B cell (primary cell): ENCODE results near the gene C2orf42. TPM values are rescaled to one million over a fixed set of nuclear protein-coding genes. Genes with fewer than 3 reads are reported as not detected.
A peak's percentile ranks its signal among the peaks of the same experiment; 100 is the strongest.
"Not testable (repeated sequence)": the region's sequence is repeated elsewhere in the genome, so short reads cannot be mapped to it uniquely, and the experiment has no call there.

Source experiments
- ATAC-seq: fragments of 200-7000 bp; cut with Tn5 transposase; one replicate; pipeline ENCODE4 v1.10.0; 2021; ENCODE audit warnings: low read depth, mild to moderate bottlenecking, moderate number of reproducible peaks, moderate library complexity
- CTCF ChIA-PET: fragments of 350-600 bp; sonication (Branson Sonifier 250); formaldehyde crosslinking; loops from one replicate; lab custom pipeline; 2021; ENCODE audit warnings: antibody characterized with exemption, inconsistent platforms; lab: Charles Lee
- POLR2A ChIA-PET: fragments of 350-600 bp; sonication (Branson Sonifier 250); formaldehyde crosslinking; loops from one replicate; lab custom pipeline; 2021; ENCODE audit warnings: antibody characterized with exemption; lab: Charles Lee
- DNase-seq: peaks from one replicate; pipeline ENCODE4 v3.0.0; 2013
- H2AFZ ChIP-seq: 2 replicates; pipeline ENCODE4 v1.6.1; 2012; ENCODE audit warnings: mild to moderate bottlenecking, low read depth, low read length; ENCODE audit not compliant: insufficient read depth, poor library complexity, severe bottlenecking
- H3K27ac ChIP-seq, 2 donors: 1 replicate in 1 of 2; 2 replicates in 1 of 2; pipeline ENCODE4 v1.5.1; 2012 to 2013; ENCODE audit warnings: low read length in 2 of 2, mild to moderate bottlenecking in 2 of 2, moderate library complexity in 1 of 2
- H3K27me3 ChIP-seq, 4 experiments: fragments of 200-600 bp in 1 of 4; sonication (generic) in 1 of 4; replicated peaks in 1 of 4; 1 replicate in 2 of 4; 2 replicates in 2 of 4; pipeline versions ENCODE4 v1.6.1 to v1.7.0; 2013 to 2016; ENCODE audit warnings: low read length in 3 of 4, mild to moderate bottlenecking in 2 of 4, mixed read lengths in 1 of 4, moderate library complexity in 1 of 4; ENCODE audit not compliant: insufficient read depth in 4 of 4, control insufficient read depth in 3 of 4; ENCODE audit errors: control extremely low read depth in 1 of 4
- H3K36me3 ChIP-seq, 2 experiments: replicated peaks in 1 of 2; 1 replicate in 1 of 2; 2 replicates in 1 of 2; pipeline versions ENCODE4 v1.6.1 to v1.7.1; 2013; ENCODE audit warnings: low read length in 1 of 2; ENCODE audit not compliant: insufficient read depth in 2 of 2, control insufficient read depth in 1 of 2; ENCODE audit errors: control extremely low read depth in 1 of 2, extremely low read depth in 1 of 2
- H3K4me1 ChIP-seq, 2 donors: fragments of 200-600 bp in 1 of 2; sonication (generic) in 1 of 2; 1 replicate in 1 of 2; 2 replicates in 1 of 2; pipeline versions ENCODE4 v1.5.1 to v1.6.1; 2013 to 2017; ENCODE audit warnings: low read length in 2 of 2; ENCODE audit not compliant: control insufficient read depth in 2 of 2, insufficient read depth in 2 of 2
- H3K4me2 ChIP-seq: replicated peaks from 2 replicates; pipeline ENCODE3; 2012; ENCODE audit warnings: mild to moderate bottlenecking, low read depth, low read length; ENCODE audit not compliant: poor library complexity, severe bottlenecking
- H3K4me3 ChIP-seq, 5 experiments: fragments of 200-600 bp in 1 of 5; sonication (generic) in 1 of 5; 1 replicate in 3 of 5; 2 replicates in 2 of 5; pipeline versions ENCODE4 v1.5.1 to v1.7.0; 2011 to 2016; ENCODE audit warnings: low read length in 4 of 5, mild to moderate bottlenecking in 4 of 5, low read depth in 2 of 5, control low read depth in 1 of 5, moderate library complexity in 1 of 5; ENCODE audit not compliant: insufficient read depth in 1 of 5; ENCODE audit errors: control extremely low read depth in 1 of 5, extremely low read depth in 1 of 5
- H3K79me2 ChIP-seq: fragments of 200-600 bp; sonication (generic); one replicate; pipeline ENCODE4 v1.6.0; 2016; ENCODE audit warnings: low read length; ENCODE audit not compliant: control insufficient read depth, insufficient read depth
- H3K9ac ChIP-seq: fragments of 200-600 bp; sonication (generic); 2 replicates; pipeline ENCODE4 v1.6.1; 2017; ENCODE audit warnings: mild to moderate bottlenecking, low read length, moderate library complexity
- H3K9me3 ChIP-seq, 3 donors: one replicate each; pipeline versions ENCODE4 v1.6.1 to v1.7.1; 2013; ENCODE audit warnings: low read length in 2 of 3; ENCODE audit not compliant: control insufficient read depth in 2 of 3, insufficient read depth in 1 of 3; ENCODE audit errors: control extremely low read depth in 1 of 3
- H4K20me1 ChIP-seq: 2 replicates; pipeline ENCODE4 v1.6.0; 2012; ENCODE audit warnings: mild to moderate bottlenecking, low read length; ENCODE audit not compliant: insufficient read depth, control insufficient read depth, poor library complexity, severe bottlenecking
- H3K27ac Mint-ChIP-seq: one replicate; pipeline ENCODE4 v1.8.0; 2021; ENCODE audit warnings: mixed read lengths
- H3K27me3 Mint-ChIP-seq: one replicate; pipeline ENCODE4 v1.8.0; 2021; ENCODE audit warnings: mixed read lengths
- H3K4me1 Mint-ChIP-seq: one replicate; pipeline ENCODE4 v1.8.0; 2021; ENCODE audit warnings: mixed read lengths
- H3K4me3 Mint-ChIP-seq: one replicate; pipeline ENCODE4 v1.8.0; 2021; ENCODE audit warnings: mixed read lengths
- H3K9me3 Mint-ChIP-seq: one replicate; pipeline ENCODE4 v1.8.0; 2022; ENCODE audit warnings: mixed read lengths; ENCODE audit not compliant: insufficient read depth
- EZH2 ChIP-seq: IDR thresholded peaks from 2 replicates; pipeline ENCODE4 v1.6.1; 2012; ENCODE audit warnings: borderline replicate concordance, low read depth, mild to moderate bottlenecking, moderate library complexity, low read length; ENCODE audit not compliant: insufficient read depth, poor library complexity, severe bottlenecking
- WGBS: methylation state at CpG from one replicate; pipeline ENCODE4 v1.1.5; 2013; ENCODE audit warnings: missing lambda C conversion rate; ENCODE audit not compliant: insufficient coverage; 5-methylcytosine and 5-hydroxymethylcytosine counted together
- intact Hi-C: fragments of 100-400 bp; cut with micrococcal nuclease; formaldehyde crosslinking; loops from one replicate; pipeline ENCODE4 v1.10.0; 2022
- polyA plus RNA-seq: library from polyadenylated mRNA; depleted of rRNA; stranded (reverse); fragments of >200 nt; gene quantifications from 2 replicates; pipeline ENCODE4 v1.2.3, GENCODE V29; 2012
- total RNA-seq, 2 donors: library from RNA; stranded (reverse); fragments of 120-200 nt in 1 of 2; gene quantifications; 1 replicate in 1 of 2; 2 replicates in 1 of 2; pipeline versions ENCODE4 v1.2.3 to v1.2.4, GENCODE V29; 2013 to 2022
- TF ChIP-seq, protein P1 (sequence below): fragments of 200-600 bp; IDR thresholded peaks from one replicate; pipeline ENCODE4 v1.8.0; 2022; ENCODE audit warnings: antibody characterized with exemption, mild to moderate bottlenecking

Gene C2orf42
- total and polyA plus RNA-seq, 2 donors (not counting 1 experiment from before 2014, with no cell fraction given) = 13.0 to 42.9 TPM

DNA sequence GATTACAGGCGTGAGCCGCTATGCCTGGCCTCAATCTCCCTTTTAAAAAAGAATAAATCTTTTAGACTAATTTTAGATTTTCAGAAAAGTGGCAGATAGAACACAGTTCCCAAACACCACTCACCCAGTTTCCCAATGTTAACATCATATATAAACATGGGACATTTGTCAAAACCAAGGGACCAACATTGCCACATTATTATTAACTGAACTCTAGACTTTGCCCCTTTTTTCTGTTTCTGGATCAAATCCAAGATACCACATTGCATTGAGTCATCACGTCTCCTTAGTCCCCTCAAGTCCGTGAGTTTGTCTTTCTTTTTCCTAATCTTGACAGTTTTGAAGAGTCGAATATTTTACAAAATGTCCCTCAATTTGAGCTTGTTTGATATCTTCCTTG, 2.4 kb downstream of the C2orf42 start:
- Mint-ChIP-seq H3K4me3 (peak overlapping the region; percentile 15), H3K4me1 (peaks cover 18% of the 10 kb centered on the region), H3K27me3 (no peaks in the 10 kb centered on the region), H3K9me3 (no peaks in the 10 kb centered on the region), H3K27ac (no peak overlapping the region)
- Histone ChIP-seq H3K27me3 (no peaks in the 10 kb centered on the region), H3K9ac (no peak overlapping the region), H2AFZ (no peak overlapping the region), H3K4me2 (no peak overlapping the region), H3K36me3 (no peaks in the 10 kb centered on the region), H3K4me3 (no peak overlapping the region), H3K27ac (no peak overlapping the region), H3K9me3 (no peaks in the 10 kb centered on the region), H3K4me1 (peaks cover 9 to 11% of the 10 kb centered on the region in 2 donors), H3K79me2 (peaks cover 27% of the 10 kb centered on the region), H4K20me1 (no peaks in the 10 kb centered on the region)
- TF ChIP-seq, protein P1, sequence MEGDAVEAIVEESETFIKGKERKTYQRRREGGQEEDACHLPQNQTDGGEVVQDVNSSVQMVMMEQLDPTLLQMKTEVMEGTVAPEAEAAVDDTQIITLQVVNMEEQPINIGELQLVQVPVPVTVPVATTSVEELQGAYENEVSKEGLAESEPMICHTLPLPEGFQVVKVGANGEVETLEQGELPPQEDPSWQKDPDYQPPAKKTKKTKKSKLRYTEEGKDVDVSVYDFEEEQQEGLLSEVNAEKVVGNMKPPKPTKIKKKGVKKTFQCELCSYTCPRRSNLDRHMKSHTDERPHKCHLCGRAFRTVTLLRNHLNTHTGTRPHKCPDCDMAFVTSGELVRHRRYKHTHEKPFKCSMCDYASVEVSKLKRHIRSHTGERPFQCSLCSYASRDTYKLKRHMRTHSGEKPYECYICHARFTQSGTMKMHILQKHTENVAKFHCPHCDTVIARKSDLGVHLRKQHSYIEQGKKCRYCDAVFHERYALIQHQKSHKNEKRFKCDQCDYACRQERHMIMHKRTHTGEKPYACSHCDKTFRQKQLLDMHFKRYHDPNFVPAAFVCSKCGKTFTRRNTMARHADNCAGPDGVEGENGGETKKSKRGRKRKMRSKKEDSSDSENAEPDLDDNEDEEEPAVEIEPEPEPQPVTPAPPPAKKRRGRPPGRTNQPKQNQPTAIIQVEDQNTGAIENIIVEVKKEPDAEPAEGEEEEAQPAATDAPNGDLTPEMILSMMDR = no peak
- TF ChIP-seq EZH2 = no peak
- DNase-seq = no peak
- ChIA-PET CTCF (no interaction called here), POLR2A (interaction anchor here (0.6 to 1.2 kb wide), 2 partner anchors 25 to 105 kb away, joined by 4 to 8 read pairs; partner anchors contain the start of gene SNRPG)
- 92% methylated on average over 2 of the region's 5 CpGs for WGBS
- no peak for ATAC-seq
- intact Hi-C loops = no loop called here

DNA sequence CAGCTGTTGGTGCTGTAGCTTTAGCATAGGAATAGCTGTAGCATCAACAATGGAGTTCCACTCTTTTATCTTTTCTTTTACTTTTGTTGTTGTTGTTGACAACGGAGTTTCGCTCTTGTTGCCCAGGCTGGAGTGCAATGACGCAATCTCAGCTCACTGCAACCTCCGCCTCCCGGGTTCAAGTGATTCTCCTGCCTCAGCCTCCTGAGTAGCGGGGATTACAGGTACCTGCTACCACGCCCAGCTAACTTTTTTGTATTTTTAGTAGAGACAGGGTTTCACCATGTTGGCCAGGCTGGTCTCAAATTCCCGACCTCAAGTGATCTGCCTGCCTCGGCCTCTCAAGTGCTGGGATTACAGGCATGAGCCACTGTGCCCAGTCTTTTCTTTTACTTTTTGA, 3.6 kb downstream of the C2orf42 start:
- H2AFZ ChIP-seq, intact Hi-C loops, H3K9me3 Mint-ChIP-seq, H3K4me3 Mint-ChIP-seq, H3K9ac ChIP-seq, H3K27me3 ChIP-seq, H3K27ac ChIP-seq, H3K27me3 Mint-ChIP-seq, H4K20me1 ChIP-seq, H3K27ac Mint-ChIP-seq, H3K9me3 ChIP-seq, DNase-seq, H3K36me3 ChIP-seq, POLR2A ChIA-PET, H3K4me3 ChIP-seq, ATAC-seq, H3K4me2 ChIP-seq: not testable (repeated sequence)
- WGBS = 98% methylated on average over 9 of the region's 9 CpGs
- CTCF ChIA-PET = interaction anchor here (1.1 kb wide), 1 partner anchor 272 kb away, joined by 3 read pairs; the partner anchor contains the start of gene MXD1
- H3K79me2 ChIP-seq = peaks cover 31% of the 10 kb centered on the region
- peaks cover 9 to 11% of the 10 kb centered on the region in 2 donors for H3K4me1 ChIP-seq
- H3K4me1 Mint-ChIP-seq = peaks cover 20% of the 10 kb centered on the region
